Fibroblast of skin of right biceps (primary cell): ENCODE data around the gene KLHL3.
"Not testable (repeated sequence)": the region's sequence is repeated elsewhere in the genome, so short reads cannot be mapped to it uniquely, and the experiment has no call there.

Experiments
- DNase-seq: peaks from one replicate; pipeline ENCODE4 v3.0.0-alpha.2; 2013

KLHL3 gene, protein sequence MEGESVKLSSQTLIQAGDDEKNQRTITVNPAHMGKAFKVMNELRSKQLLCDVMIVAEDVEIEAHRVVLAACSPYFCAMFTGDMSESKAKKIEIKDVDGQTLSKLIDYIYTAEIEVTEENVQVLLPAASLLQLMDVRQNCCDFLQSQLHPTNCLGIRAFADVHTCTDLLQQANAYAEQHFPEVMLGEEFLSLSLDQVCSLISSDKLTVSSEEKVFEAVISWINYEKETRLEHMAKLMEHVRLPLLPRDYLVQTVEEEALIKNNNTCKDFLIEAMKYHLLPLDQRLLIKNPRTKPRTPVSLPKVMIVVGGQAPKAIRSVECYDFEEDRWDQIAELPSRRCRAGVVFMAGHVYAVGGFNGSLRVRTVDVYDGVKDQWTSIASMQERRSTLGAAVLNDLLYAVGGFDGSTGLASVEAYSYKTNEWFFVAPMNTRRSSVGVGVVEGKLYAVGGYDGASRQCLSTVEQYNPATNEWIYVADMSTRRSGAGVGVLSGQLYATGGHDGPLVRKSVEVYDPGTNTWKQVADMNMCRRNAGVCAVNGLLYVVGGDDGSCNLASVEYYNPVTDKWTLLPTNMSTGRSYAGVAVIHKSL

DNA sequence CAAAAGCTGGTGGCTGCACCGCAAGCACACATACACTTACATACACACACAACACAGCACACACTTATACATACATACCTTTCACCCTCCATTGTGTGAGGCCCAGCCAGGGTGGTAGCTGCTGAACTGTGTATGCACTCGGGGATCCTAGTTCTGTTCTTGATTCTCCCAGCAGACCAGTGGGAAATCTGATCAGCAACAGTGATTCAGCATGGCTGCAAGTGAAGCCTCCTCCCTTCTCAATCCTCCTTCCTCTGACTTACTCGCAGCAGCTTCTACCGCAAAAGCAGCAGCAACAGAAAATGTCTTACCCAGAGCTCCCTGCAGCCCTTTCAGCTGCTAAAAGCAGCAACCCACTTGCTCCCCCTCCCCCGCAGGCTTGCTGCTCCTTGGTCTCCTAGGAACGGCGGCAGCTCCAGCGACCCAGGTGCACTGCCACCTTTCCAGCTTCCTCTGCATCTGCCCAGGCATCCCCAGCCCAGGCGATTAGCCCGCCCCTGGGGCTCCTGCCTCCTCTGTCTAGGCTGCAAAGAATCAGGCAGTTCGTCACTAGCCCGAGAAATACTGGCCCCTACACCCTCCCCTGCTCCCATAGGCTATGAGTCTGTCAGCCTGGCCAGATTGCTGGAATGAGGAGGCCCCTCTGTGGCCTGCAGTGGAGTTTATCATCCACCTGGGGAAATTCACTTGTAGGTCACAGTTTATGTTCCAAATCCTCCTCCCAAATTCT lies at the start of gene KLHL3:
TSS of gene KLHL3 (minus strand) at position 535 of the 730 bp plus-strand sequence. CDS start at position 92, 443 bp downstream.
- DNase-seq: peak; percentile 63

GRCh38 chr5:137782984-137783536 lies 47.2 kb upstream of the KLHL3 start:
- DNase-seq: no peak

- no peak for DNase-seq
These were observed 46.2 kb upstream of the KLHL3 start for GRCh38 chr5:137782055-137782454.

- DNase-seq: peak; percentile 48
These were observed 43.1 kb upstream of the KLHL3 start for GRCh38 chr5:137778772-137779564.

GRCh38 chr5:137767937-137768336 lies 32.0 kb upstream of the KLHL3 start:
- not testable (repeated sequence) for DNase-seq

- no peak for DNase-seq
These were observed 25.7 kb upstream of the KLHL3 start for GRCh38 chr5:137761566-137761965.

GRCh38 chr5:137760719-137761516 lies 25.0 kb upstream of the KLHL3 start:
- no peak for DNase-seq

DNA sequence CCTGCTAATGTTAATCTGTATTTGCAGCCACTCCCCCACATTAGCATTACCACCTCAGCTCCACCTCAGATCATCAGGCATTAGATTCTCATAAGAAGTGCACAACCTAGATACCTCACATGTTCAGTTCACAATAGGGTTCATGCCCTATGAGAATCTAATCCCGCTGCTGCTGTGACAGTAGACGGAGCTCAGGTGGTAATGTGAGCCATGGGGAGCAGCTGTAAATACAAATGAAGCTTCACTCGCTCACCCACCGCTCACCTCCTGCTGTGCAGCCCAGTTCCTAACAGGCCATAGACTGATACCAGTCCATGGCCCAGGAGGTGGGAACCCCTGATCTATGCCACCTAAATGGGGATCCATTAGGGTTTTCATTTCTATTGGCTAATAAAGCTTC lies 24.4 kb upstream of the KLHL3 start:
- DNase-seq: no peak

- DNase-seq: no peak
These were observed 22.9 kb upstream of the KLHL3 start for GRCh38 chr5:137758715-137759306.

- no peak for DNase-seq
These were observed 22.2 kb upstream of the KLHL3 start for GRCh38 chr5:137758121-137758520.

GRCh38 chr5:137757634-137758033 lies 21.7 kb upstream of the KLHL3 start:
- no peak for DNase-seq

- no peak for DNase-seq
These were observed 19.3 kb upstream of the KLHL3 start for GRCh38 chr5:137754961-137755762.

- DNase-seq: peak; percentile 98
These were observed 18.5 kb upstream of the KLHL3 start, which contains the start of gene HNRNPA0 for GRCh38 chr5:137754188-137754960. Gene HNRNPA0 (minus strand): TSS chr5:137754363. CDS start chr5:137754066, 297 bp downstream.

GRCh38 chr5:137753691-137754187 lies 17.9 kb upstream of the KLHL3 start:
- DNase-seq: no peak

GRCh38 chr5:137752905-137753690 lies 17.2 kb upstream of the KLHL3 start:
- peak; percentile 38 for DNase-seq

GRCh38 chr5:137751869-137752491 lies 16.1 kb upstream of the KLHL3 start:
- DNase-seq: peak; percentile 80

GRCh38 chr5:137750436-137750835 lies 14.5 kb upstream of the KLHL3 start:
- no peak for DNase-seq

DNA sequence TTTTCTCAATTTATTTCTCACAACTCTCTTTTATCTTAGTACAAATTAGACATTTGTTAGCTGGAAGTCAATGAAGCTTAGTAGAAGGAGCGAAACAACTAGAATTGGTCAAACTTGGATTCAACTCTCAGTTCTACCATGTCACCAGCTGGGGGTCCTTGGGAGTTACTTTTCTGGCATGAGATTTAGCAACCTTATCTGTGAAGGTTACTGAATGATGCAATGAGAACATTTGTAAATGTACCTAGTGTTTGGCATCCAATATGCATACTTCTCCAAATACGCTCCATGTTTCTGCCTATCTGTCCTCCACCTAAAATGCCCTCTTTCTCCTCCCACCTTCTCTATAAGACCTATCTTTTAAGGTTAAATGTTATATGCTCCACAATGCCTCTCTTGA lies 12.0 kb upstream of the KLHL3 start:
- DNase-seq: no peak
